ENCODE data around the gene CLEC20A. TPM values are rescaled to one million over a fixed set of nuclear protein-coding genes. Genes with fewer than 3 reads are reported as not detected.

The CLEC20A gene
- total and polyA plus RNA-seq, 2 of the 8 experiments (the other 6 are each of a cell fraction or from before 2014, with no cell fraction given): not detected

GRCh38 chr1:178530502-178530901 is 33.7 kb upstream of the CLEC20A start (continued):
- TF ChIP-seq CTCF (IDR thresholded peaks at IDR 0.05; ENCODE audit: control extremely low read depth in 1 of 3, insufficient read depth in 1 of 3, low read depth in 1 of 3, low read length in 3 of 3): no peak
- no peak for TF ChIP-seq RXRA (IDR thresholded peaks at IDR 0.05; ENCODE audit: insufficient read depth, low read depth, low read length)
- no peak for TF ChIP-seq SRF (IDR thresholded peaks at IDR 0.05; ENCODE audit: low read depth, low read length)

Measured in H1 (cell line).